ENCODE measurements around the gene TENT4B. TPM values are rescaled to one million over a fixed set of nuclear protein-coding genes. Genes with fewer than 3 reads are reported as not detected.

Gene TENT4B
- total and polyA plus RNA-seq, 2 experiments from 2014 or later, result 7.7 to 14.8 TPM

DNA sequence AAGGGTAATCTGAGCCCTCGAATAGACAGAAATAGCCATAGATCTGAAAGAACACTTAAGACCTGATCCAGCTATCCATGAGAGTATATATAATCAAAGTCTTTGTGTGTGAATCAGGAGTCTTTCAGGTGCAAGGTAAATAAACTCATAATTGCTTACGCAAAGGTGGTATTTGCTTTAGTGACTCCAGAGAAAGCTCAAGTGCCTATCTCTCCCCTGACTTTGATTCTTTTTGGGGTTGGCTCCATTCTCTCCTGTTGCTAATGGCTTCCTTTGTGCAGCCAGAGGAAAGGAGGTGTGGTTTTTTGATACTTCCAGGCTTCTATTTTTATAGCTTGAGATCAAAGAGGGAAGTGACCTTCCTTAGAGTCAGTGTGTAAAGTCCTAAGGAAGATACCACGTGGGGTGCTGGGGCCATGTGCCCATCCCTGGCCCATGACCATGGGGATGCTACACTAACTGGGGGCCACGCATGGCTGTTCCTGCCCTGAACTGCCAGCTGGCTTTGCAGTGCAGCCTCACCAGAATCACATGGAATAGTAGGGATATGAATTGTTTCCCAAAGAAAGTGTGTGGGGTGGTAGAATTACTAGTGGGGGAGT is 45.8 kb downstream of the TENT4B start:
- H3K4me2 ChIP-seq, result no peak overlapping the region
- no peaks in the 10 kb centered on the region for H3K9me3 ChIP-seq (ENCODE audit: low read depth)
- DNase-seq (ENCODE audit: low spot score), result no peak
- TF ChIP-seq EZH2phosphoT487 (IDR thresholded peaks at IDR 0.05; ENCODE audit: low read depth, severe bottlenecking, unreplicated experiment) (no peak), EZH2 (IDR thresholded peaks at IDR 0.05; ENCODE audit: borderline replicate concordance) (no peak)
- TF ChIP-seq, protein P1, sequence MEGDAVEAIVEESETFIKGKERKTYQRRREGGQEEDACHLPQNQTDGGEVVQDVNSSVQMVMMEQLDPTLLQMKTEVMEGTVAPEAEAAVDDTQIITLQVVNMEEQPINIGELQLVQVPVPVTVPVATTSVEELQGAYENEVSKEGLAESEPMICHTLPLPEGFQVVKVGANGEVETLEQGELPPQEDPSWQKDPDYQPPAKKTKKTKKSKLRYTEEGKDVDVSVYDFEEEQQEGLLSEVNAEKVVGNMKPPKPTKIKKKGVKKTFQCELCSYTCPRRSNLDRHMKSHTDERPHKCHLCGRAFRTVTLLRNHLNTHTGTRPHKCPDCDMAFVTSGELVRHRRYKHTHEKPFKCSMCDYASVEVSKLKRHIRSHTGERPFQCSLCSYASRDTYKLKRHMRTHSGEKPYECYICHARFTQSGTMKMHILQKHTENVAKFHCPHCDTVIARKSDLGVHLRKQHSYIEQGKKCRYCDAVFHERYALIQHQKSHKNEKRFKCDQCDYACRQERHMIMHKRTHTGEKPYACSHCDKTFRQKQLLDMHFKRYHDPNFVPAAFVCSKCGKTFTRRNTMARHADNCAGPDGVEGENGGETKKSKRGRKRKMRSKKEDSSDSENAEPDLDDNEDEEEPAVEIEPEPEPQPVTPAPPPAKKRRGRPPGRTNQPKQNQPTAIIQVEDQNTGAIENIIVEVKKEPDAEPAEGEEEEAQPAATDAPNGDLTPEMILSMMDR (IDR thresholded peaks at IDR 0.05; ENCODE audit: poor library complexity), result no peak
- peaks cover 6% of the 10 kb centered on the region for H4K20me1 ChIP-seq (ENCODE audit: insufficient read depth, poor library complexity, severe bottlenecking)
- peak overlapping the region; percentile 13 for H3K27ac ChIP-seq
- no peaks in the 10 kb centered on the region for H3K9me2 ChIP-seq (replicated peaks; ENCODE audit: insufficient read depth)
- no peak overlapping the region for H2AFZ ChIP-seq
- H3K4me1 ChIP-seq (ENCODE audit: insufficient read depth), result peaks cover 19% of the 10 kb centered on the region
- no peak overlapping the region for H3K4me3 ChIP-seq
- H3K79me2 ChIP-seq, result peaks cover 89% of the 10 kb centered on the region
- no peaks in the 10 kb centered on the region for H3K27me3 ChIP-seq
- H3K36me3 ChIP-seq (replicated peaks; ENCODE audit: insufficient read depth, low read depth), result no peaks in the 10 kb centered on the region
- 61% methylated on average over 4 of the region's 4 CpGs for WGBS (ENCODE audit: low lambda C conversion rate, missing lambda C conversion rate)

DNA sequence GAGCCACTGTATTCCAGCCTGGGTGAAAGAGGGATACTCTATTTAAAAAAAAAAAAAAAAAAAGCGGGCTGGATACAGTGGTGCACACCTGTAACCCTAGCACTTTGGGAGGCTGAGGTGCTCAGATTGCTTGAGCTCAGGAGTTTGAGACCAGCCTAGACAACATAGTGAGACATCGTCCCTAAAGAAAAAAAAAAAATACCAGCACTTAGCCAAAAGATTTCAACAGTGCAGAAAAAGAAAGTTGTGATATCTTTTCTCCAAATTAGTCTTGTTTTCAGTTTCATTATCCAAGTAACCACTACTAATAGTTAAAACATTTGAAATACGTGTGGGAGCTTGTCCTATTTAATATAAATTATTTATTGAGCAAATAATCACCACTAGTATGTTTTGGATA is 48.7 kb downstream of the TENT4B start:
- WGBS (ENCODE audit: low lambda C conversion rate, missing lambda C conversion rate), result 87% methylated on average over 3 of the region's 3 CpGs
- H3K27me3 ChIP-seq, result no peaks in the 10 kb centered on the region
- H3K4me1 ChIP-seq (ENCODE audit: insufficient read depth), result peaks cover 25% of the 10 kb centered on the region
- DNase-seq (ENCODE audit: low spot score), result no peak
- peaks cover 90% of the 10 kb centered on the region for H3K79me2 ChIP-seq
- no peak overlapping the region for H3K4me3 ChIP-seq
- H3K9me3 ChIP-seq (ENCODE audit: low read depth), result no peaks in the 10 kb centered on the region
- H3K36me3 ChIP-seq (replicated peaks; ENCODE audit: insufficient read depth, low read depth), result no peaks in the 10 kb centered on the region
- peaks cover 4% of the 10 kb centered on the region for H4K20me1 ChIP-seq (ENCODE audit: insufficient read depth, poor library complexity, severe bottlenecking)
- no peaks in the 10 kb centered on the region for H3K9me2 ChIP-seq (replicated peaks; ENCODE audit: insufficient read depth)
- no peak overlapping the region for H3K4me2 ChIP-seq
- H3K27ac ChIP-seq, result peak overlapping the region; percentile 90
- TF ChIP-seq, protein P1 (IDR thresholded peaks at IDR 0.05; ENCODE audit: poor library complexity), result no peak
- no peak for TF ChIP-seq EZH2phosphoT487 (IDR thresholded peaks at IDR 0.05; ENCODE audit: low read depth, severe bottlenecking, unreplicated experiment)
- TF ChIP-seq EZH2 (IDR thresholded peaks at IDR 0.05; ENCODE audit: borderline replicate concordance), result no peak
- H2AFZ ChIP-seq, result no peak overlapping the region

DNA sequence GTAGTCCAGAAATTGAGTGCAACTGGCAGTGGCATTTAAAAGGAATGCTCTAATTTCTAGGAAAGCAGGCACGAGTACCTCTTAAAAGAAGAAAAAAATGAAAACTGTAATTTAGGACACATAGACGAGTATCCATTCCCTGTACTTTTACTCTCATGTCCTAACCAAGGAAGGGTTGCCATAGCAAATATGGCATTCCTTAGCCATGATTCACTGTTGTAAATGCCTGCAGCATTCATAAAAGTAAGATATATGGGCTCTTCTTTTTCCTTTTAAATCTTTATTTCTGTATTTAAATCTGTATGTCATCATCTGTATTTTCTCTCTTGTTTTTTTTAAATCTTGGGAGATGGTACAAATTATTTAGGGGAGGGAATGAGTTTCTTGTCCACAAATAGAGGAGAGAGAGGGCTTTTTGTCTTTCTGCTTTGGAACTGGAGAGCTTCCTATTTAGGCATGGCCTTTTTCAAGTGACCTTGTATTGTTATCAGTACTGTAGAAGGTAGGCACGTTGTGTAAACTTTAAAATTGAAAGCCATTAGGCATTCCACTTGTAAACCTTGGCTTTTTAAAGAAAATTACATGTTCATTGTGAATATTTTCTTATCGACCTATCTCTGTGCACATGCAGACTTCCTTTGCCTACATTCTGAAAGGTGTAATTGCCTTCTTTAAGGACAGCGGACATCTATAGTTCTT is 50.0 kb downstream of the TENT4B start:
- peak; percentile 81 for DNase-seq (ENCODE audit: low spot score)
- Histone ChIP-seq H3K79me2 (peaks cover 90% of the 10 kb centered on the region), H3K9me2 (replicated peaks; ENCODE audit: insufficient read depth) (no peaks in the 10 kb centered on the region), H3K36me3 (replicated peaks; ENCODE audit: insufficient read depth, low read depth) (no peaks in the 10 kb centered on the region), H2AFZ (no peak overlapping the region), H3K4me1 (ENCODE audit: insufficient read depth) (peaks cover 30% of the 10 kb centered on the region), H3K9me3 (ENCODE audit: low read depth) (no peaks in the 10 kb centered on the region), H3K27ac (peak overlapping the region; percentile 90), H3K4me2 (peak overlapping the region; percentile 60), H3K27me3 (no peaks in the 10 kb centered on the region), H4K20me1 (ENCODE audit: insufficient read depth, poor library complexity, severe bottlenecking) (peaks cover 13% of the 10 kb centered on the region), H3K4me3 (no peak overlapping the region)
- WGBS (ENCODE audit: low lambda C conversion rate, missing lambda C conversion rate), result 23% methylated on average over 5 of the region's 5 CpGs
- TF ChIP-seq EZH2 (IDR thresholded peaks at IDR 0.05; ENCODE audit: borderline replicate concordance), result no peak
- TF ChIP-seq, protein P1 (IDR thresholded peaks at IDR 0.05; ENCODE audit: poor library complexity), result no peak

Data from hepatocyte (in vitro differentiated cells).